Stimulated activated effector memory CD8-positive, alpha-beta T cell treated with anti-CD3 and anti-CD28 coated beads, Interleukin-12 subunit alpha, Interleukin-12 subunit beta, amount 100 ng/mL, for 72 hours (primary cell): Measurements from ENCODE around the gene ENKD1.
A peak's percentile ranks its signal among the peaks of the same experiment; 100 is the strongest.

ENCODE experiments used
- ATAC-seq: fragments of 150-1000 bp; cut with Tn5 transposase; 2 replicates; pipeline ENCODE4 v1.10.0; 2021
- DNase-seq, 2 donors: peaks; one replicate each; pipeline ENCODE4 v3.0.0; 2021 to 2022; ENCODE audit warnings: low spot score in 2 of 2
- H3K27ac Mint-ChIP-seq: one replicate; pipeline ENCODE4 v1.8.0; 2022; ENCODE audit warnings: mild to moderate bottlenecking, mixed read lengths
- H3K36me3 Mint-ChIP-seq: one replicate; pipeline ENCODE4 v1.8.0; 2022; ENCODE audit warnings: mild to moderate bottlenecking, mixed read lengths
- H3K4me1 Mint-ChIP-seq: one replicate; pipeline ENCODE4 v1.8.0; 2022; ENCODE audit warnings: mixed read lengths
- H3K4me3 Mint-ChIP-seq: one replicate; pipeline ENCODE4 v1.8.0; 2022; ENCODE audit warnings: mild to moderate bottlenecking, mixed read lengths
- H3K9me3 Mint-ChIP-seq: one replicate; pipeline ENCODE4 v1.8.0; 2022; ENCODE audit warnings: mixed read lengths

ENKD1 gene

GRCh38 chr16:67661101-67661761, 5.3 kb downstream of the ENKD1 start:
- no peaks in the 10 kb centered on the region for H3K9me3 Mint-ChIP-seq
- peak overlapping the region; percentile 89 for H3K27ac Mint-ChIP-seq
- H3K4me1 Mint-ChIP-seq, result peaks cover 43% of the 10 kb centered on the region
- DNase-seq, result no peak
- H3K4me3 Mint-ChIP-seq, result peak overlapping the region; percentile 90
- ATAC-seq, result no peak
- peaks cover 42% of the 10 kb centered on the region for H3K36me3 Mint-ChIP-seq

- ATAC-seq (peak; percentile 90), DNase-seq (peak; percentile 84 to 95)
- H3K9me3 Mint-ChIP-seq, result no peaks in the 10 kb centered on the region
- H3K4me1 Mint-ChIP-seq, result peaks cover 46% of the 10 kb centered on the region
- peak within 1 kb of the TSS; percentile 90 for H3K4me3 Mint-ChIP-seq
- peaks cover 48% of the 10 kb centered on the region for H3K36me3 Mint-ChIP-seq
- peak within 1 kb of the TSS; percentile 89 for H3K27ac Mint-ChIP-seq
Measured at GRCh38 chr16:67660564-67661028, 6.0 kb downstream of the ENKD1 start, which contains the start of gene PARD6A. Gene PARD6A, plus strand, starts transcription at chr16:67660960. Its CDS starts 79 bp downstream, at chr16:67661039.

DNA sequence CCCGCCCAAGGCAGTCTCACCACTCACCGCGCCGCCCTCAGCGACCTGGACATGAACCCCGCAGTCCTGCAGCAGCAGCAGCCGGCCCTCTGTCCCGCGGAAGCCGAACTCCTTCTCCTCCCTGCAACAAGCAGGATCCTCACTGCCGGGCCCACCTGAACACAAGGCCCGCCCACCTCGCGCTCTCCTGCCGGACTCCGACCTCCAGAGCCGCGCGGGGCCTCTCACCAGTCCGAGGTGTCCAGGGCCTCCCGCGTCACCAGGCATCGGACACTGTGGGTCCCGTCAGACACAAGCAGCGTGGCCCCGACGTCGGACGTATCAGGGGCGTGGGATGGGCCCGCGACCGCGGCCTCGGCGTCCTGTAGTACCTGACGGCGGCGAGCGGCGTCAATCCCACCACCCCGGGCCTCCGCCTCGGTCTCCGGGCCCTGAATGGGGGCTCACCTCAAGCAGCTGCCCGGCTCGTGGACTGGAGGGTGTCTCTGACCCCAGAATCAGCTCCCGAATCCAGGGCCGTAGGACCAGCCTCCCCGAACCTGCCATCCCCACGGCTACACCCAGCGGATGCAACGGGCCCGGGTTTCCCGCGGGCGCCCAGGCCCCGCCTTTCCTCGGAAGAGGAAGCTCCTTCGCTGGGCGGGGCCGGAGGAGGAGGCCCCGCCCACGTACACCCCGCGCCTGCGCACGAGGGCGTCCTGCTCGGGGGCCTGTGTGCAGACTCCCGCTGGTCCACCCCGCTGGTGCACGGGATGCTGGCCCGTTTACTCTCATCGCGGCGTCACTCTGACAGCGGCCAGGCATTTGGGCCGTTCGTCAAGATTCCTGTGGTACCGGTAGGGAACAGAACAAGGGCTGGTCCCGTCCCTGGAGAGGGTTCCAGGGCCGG, 6.6 kb downstream of the ENKD1 start, which contains the start of gene ACD:
Gene ACD, minus strand, starts transcription at position 586 of the 889 bp plus-strand sequence. Its CDS starts 40 bp downstream, at position 546.
- Mint-ChIP-seq H3K36me3 (peaks cover 55% of the 10 kb centered on the region), H3K4me1 (peaks cover 49% of the 10 kb centered on the region), H3K9me3 (no peaks in the 10 kb centered on the region), H3K27ac (peak within 1 kb of the TSS; percentile 89), H3K4me3 (peak within 1 kb of the TSS; percentile 90)
- peak; percentile 71 for ATAC-seq
- peak; percentile 96 to 98 for DNase-seq

DNA sequence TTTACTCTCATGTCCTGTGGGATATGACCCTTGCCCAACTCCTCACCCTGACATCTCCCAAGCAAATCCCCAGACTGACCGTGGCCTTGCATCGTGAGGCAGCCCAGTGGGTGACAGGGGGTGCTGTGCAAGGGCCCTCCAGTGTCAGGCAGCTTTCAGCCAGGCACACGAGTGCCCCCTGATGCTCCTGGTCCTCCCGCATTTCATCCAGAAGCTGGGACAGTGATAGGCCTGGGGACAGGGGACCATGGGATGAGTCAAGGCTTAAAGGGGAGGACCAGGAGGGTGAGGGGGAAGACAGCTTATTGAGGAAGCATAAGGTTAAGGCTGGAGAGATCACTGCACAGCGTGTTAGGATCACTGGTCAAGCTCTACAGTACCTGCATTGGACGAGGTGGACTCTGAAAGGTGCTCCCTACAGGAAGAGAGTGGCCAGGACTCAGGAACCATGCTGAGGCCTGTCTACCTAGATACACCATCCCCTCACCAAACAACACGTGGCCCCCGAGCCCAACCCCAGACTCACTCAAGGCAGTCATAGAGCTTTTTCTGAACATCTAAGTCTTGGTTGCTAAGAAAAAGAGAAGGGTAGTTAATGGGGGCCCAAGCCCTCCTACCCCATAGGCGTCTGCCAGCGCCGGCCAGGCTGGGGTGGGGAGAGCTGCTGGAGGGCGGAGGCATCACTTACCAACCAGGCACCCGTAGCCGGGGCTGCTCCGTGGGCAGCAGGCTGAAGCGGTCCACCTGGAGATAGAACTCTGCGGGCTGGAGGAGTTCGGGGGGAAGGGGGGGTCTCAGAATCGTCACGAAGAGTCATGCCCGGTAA, 7.5 kb downstream of the ENKD1 start:
- ATAC-seq (no peak), DNase-seq (peak in 1 of 2 donors; percentile 55)
- H3K4me1 Mint-ChIP-seq, result peaks cover 40% of the 10 kb centered on the region
- H3K27ac Mint-ChIP-seq, result peak overlapping the region; percentile 89
- H3K36me3 Mint-ChIP-seq, result peaks cover 61% of the 10 kb centered on the region
- peak overlapping the region; percentile 90 for H3K4me3 Mint-ChIP-seq
- no peaks in the 10 kb centered on the region for H3K9me3 Mint-ChIP-seq

- Mint-ChIP-seq H3K36me3 (peaks cover 67% of the 10 kb centered on the region), H3K9me3 (no peaks in the 10 kb centered on the region), H3K4me1 (peaks cover 38% of the 10 kb centered on the region), H3K4me3 (peak overlapping the region; percentile 90), H3K27ac (no peak overlapping the region)
- DNase-seq, result no peak
- ATAC-seq, result no peak
Measured at GRCh38 chr16:67657751-67658518, 8.6 kb downstream of the ENKD1 start.

- Mint-ChIP-seq H3K4me3 (peak overlapping the region; percentile 90), H3K36me3 (peaks cover 72% of the 10 kb centered on the region)
Measured at GRCh38 chr16:67657017-67657608, 9.4 kb downstream of the ENKD1 start.

GRCh38 chr16:67656344-67657016, 10.1 kb downstream of the ENKD1 start:
- no peaks in the 10 kb centered on the region for H3K9me3 Mint-ChIP-seq
- ATAC-seq (no peak), DNase-seq (no peak)
- no peak overlapping the region for H3K4me3 Mint-ChIP-seq
- H3K27ac Mint-ChIP-seq, result peak overlapping the region; percentile 17
- H3K36me3 Mint-ChIP-seq, result peaks cover 78% of the 10 kb centered on the region
- peaks cover 34% of the 10 kb centered on the region for H3K4me1 Mint-ChIP-seq

More at GRCh38 chr16:67657017-67657608, 9.4 kb downstream of the ENKD1 start:
- ATAC-seq, result no peak
- no peaks in the 10 kb centered on the region for H3K9me3 Mint-ChIP-seq
- H3K27ac Mint-ChIP-seq, result peak overlapping the region; percentile 17
- H3K4me1 Mint-ChIP-seq, result peaks cover 38% of the 10 kb centered on the region
- peak in 1 of 2 donors; percentile 47 for DNase-seq

GRCh38 chr16:67655363-67655762, 11.2 kb downstream of the ENKD1 start:
- Mint-ChIP-seq H3K36me3 (peaks cover 78% of the 10 kb centered on the region), H3K4me1 (peaks cover 33% of the 10 kb centered on the region), H3K4me3 (no peak overlapping the region), H3K9me3 (no peaks in the 10 kb centered on the region), H3K27ac (peak overlapping the region; percentile 33)
- ATAC-seq (no peak), DNase-seq (no peak)

DNA sequence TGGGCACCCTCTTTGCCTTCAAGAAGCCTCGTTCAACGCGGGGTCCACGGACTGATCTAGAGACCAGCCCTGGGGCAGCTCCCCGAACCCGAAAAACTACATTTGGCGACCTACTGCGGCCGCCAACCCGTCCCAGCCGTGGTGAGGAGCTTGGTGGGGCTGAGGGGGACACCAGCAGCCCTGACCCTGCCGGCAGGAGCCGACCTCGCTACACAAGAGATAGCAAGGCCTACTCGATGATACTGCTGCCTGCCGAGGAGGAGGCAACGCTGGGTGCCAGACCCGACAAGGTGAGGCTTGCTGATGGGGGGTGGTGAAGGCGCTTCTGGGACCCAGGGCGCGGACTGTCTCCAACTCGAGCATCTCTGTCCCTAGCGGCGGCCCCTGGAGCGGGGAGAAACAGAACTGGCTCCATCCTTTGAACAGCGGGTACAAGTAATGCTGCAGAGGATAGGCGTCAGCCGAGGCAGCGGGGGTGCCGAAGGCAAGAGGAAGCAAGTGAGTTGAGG, 12.1 kb downstream of the ENKD1 start:
- no peak for ATAC-seq
- peaks cover 83% of the 10 kb centered on the region for H3K36me3 Mint-ChIP-seq
- H3K4me1 Mint-ChIP-seq, result peaks cover 32% of the 10 kb centered on the region
- no peak for DNase-seq
- no peak overlapping the region for H3K4me3 Mint-ChIP-seq
- no peak overlapping the region for H3K27ac Mint-ChIP-seq
- no peaks in the 10 kb centered on the region for H3K9me3 Mint-ChIP-seq

GRCh38 chr16:67653789-67654402, 12.7 kb downstream of the ENKD1 start:
- DNase-seq (no peak), ATAC-seq (no peak)
- H3K36me3 Mint-ChIP-seq, result peaks cover 83% of the 10 kb centered on the region
- no peak overlapping the region for H3K27ac Mint-ChIP-seq
- H3K9me3 Mint-ChIP-seq, result no peaks in the 10 kb centered on the region
- H3K4me3 Mint-ChIP-seq, result no peak overlapping the region
- peaks cover 27% of the 10 kb centered on the region for H3K4me1 Mint-ChIP-seq

- DNase-seq, result no peak
- no peak overlapping the region for H3K27ac Mint-ChIP-seq
Measured at GRCh38 chr16:67653128-67653788, 13.3 kb downstream of the ENKD1 start.

DNA sequence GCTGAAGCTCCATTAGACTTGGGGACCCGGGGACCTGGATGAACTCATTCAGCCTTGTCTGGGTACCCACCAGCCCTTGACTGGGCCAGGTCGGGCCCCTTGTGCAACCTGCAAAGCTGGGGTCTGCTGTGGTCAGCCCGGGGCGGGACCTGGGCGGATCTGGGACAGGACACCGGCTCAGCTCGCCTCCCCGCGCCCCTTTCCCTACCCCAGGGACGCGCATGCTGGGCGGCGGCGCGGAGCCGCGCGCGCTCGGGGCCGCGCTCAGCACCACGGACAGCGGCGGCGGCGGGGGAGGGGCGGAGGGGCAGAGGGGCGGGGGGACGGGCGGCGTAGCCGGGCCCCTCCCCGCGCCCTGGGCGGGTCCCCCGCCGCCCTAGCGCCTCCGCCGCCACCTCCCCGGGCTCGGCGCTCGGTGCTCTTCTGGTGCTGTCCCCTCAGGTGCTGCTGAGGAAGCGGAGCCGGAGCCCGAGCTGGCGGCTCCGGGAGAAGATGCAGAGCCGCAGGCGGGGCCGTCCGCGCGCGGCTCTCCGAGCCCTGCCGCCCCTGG, 13.9 kb downstream of the ENKD1 start:
- no peak overlapping the region for H3K27ac Mint-ChIP-seq
- peaks cover 78% of the 10 kb centered on the region for H3K36me3 Mint-ChIP-seq
- ATAC-seq, result no peak

More at GRCh38 chr16:67653128-67653788, 13.3 kb downstream of the ENKD1 start:
- Mint-ChIP-seq H3K9me3 (no peaks in the 10 kb centered on the region), H3K36me3 (peaks cover 84% of the 10 kb centered on the region), H3K4me1 (peaks cover 21% of the 10 kb centered on the region), H3K4me3 (no peak overlapping the region)
- ATAC-seq, result no peak

More for the DNA sequence above, 13.9 kb downstream of the ENKD1 start:
- Mint-ChIP-seq H3K4me3 (no peak overlapping the region), H3K4me1 (peaks cover 16% of the 10 kb centered on the region), H3K9me3 (no peaks in the 10 kb centered on the region)
- DNase-seq, result no peak
